H1 (cell line): ENCODE results near the gene TP53BP2. TPM values are rescaled to one million over a fixed set of nuclear protein-coding genes. Genes with fewer than 3 reads are reported as not detected.
"Not testable (repeated sequence)": the region's sequence is repeated elsewhere in the genome, so short reads cannot be mapped to it uniquely, and the experiment has no call there.

ENCODE experiments used
- CTCF ChIA-PET: fragments of 300-600 bp; sonication (Branson Sonifier 250); formaldehyde crosslinking; loops from one replicate; lab custom pipeline; 2021; ENCODE audit not compliant: partially characterized antibody; lab: Charles Lee
- POLR2A ChIA-PET: fragments of 300-600 bp; sonication (Branson Sonifier 250); formaldehyde crosslinking; loops from one replicate; lab custom pipeline; 2021; ENCODE audit warnings: inconsistent platforms; ENCODE audit not compliant: partially characterized antibody; lab: Charles Lee
- DNase-seq, 2 experiments: peaks; one replicate each; pipeline versions ENCODE4 v3.0.0 to v3.0.0-alpha.2; 2010 to 2022; ENCODE audit warnings: low spot score in 2 of 2, low read depth in 1 of 2, mixed read lengths in 1 of 2
- FAIRE-seq: peaks from 2 replicates; lab custom pipeline; 2011; peaks lifted over from hg19 to GRCh38; lab: Jason Lieb, UNC
- H2AFZ ChIP-seq: 2 replicates; pipeline ENCODE4 v1.8.1; 2012; ENCODE audit warnings: low read length, inconsistent platforms
- H2AK5ac ChIP-seq: 2 replicates; pipeline ENCODE4 v1.6.1; 2013; ENCODE audit warnings: low read depth, low read length
- H2BK120ac ChIP-seq: replicated peaks from 2 replicates; pipeline ENCODE3; 2013; ENCODE audit warnings: low read depth, low read length, inconsistent platforms
- H2BK12ac ChIP-seq: 2 replicates; pipeline ENCODE4 v1.6.1; 2013; ENCODE audit warnings: low read depth, low read length
- H2BK15ac ChIP-seq: 2 replicates; pipeline ENCODE4 v1.6.1; 2013; ENCODE audit warnings: low read length
- H2BK20ac ChIP-seq: 2 replicates; pipeline ENCODE4 v1.6.1; 2013; ENCODE audit warnings: low read length
- H2BK5ac ChIP-seq: 2 replicates; pipeline ENCODE4 v1.6.1; 2013; ENCODE audit warnings: low read depth, low read length
- H3K14ac ChIP-seq: 2 replicates; pipeline ENCODE4 v1.6.1; 2013; ENCODE audit warnings: inconsistent platforms; ENCODE audit not compliant: insufficient read length
- H3K18ac ChIP-seq: 2 replicates; pipeline ENCODE4 v1.6.1; 2013; ENCODE audit warnings: low read length; ENCODE audit errors: extremely low read depth
- H3K23ac ChIP-seq: 2 replicates; pipeline ENCODE4 v1.6.1; 2013; ENCODE audit warnings: inconsistent platforms; ENCODE audit not compliant: insufficient read length
- H3K23me2 ChIP-seq: 2 replicates; pipeline ENCODE4 v1.6.1; 2013; ENCODE audit warnings: low read depth, low read length
- H3K27ac ChIP-seq: 2 replicates; pipeline ENCODE4 v1.6.1; 2011; ENCODE audit warnings: low read depth, low read length, inconsistent platforms
- H3K27me3 ChIP-seq, 4 experiments: replicated peaks in 1 of 4; 1 replicate in 1 of 4; 2 replicates in 3 of 4; pipeline versions ENCODE4 v1.6.1 to v1.8.1; 2011 to 2013; ENCODE audit warnings: low read length in 3 of 4, mild to moderate bottlenecking in 3 of 4, inconsistent platforms in 2 of 4, mixed read lengths in 2 of 4, moderate library complexity in 1 of 4; ENCODE audit not compliant: control insufficient read depth in 3 of 4, insufficient read depth in 3 of 4; ENCODE audit errors: extremely low read depth in 1 of 4
- H3K36me3 ChIP-seq, 4 experiments: 2 replicates each; pipeline versions ENCODE4 v1.6.1 to v1.8.1; 2011 to 2013; ENCODE audit warnings: mild to moderate bottlenecking in 4 of 4, low read length in 3 of 4, moderate library complexity in 2 of 4, control low read depth in 1 of 4, inconsistent platforms in 1 of 4; ENCODE audit not compliant: insufficient read depth in 4 of 4, control insufficient read depth in 2 of 4
- H3K4ac ChIP-seq: replicated peaks from 2 replicates; pipeline ENCODE3; 2013; ENCODE audit warnings: low read length, low read depth, mixed read lengths, inconsistent platforms; ENCODE audit not compliant: insufficient read length
- H3K4me1 ChIP-seq, 4 experiments: replicated peaks in 1 of 4; 1 replicate in 1 of 4; 2 replicates in 3 of 4; pipeline versions ENCODE4 v1.6.1 to v1.8.1; 2011 to 2013; ENCODE audit warnings: low read length in 3 of 4, inconsistent platforms in 2 of 4, mixed read lengths in 1 of 4; ENCODE audit not compliant: insufficient read depth in 4 of 4, control insufficient read depth in 3 of 4
- H3K4me2 ChIP-seq, 2 experiments: 2 replicates each; pipeline versions ENCODE4 v1.6.1 to v1.8.1; 2011 to 2013; ENCODE audit warnings: low read depth in 2 of 2, low read length in 2 of 2, control low read depth in 1 of 2, inconsistent platforms in 1 of 2, mild to moderate bottlenecking in 1 of 2; ENCODE audit not compliant: insufficient read depth in 1 of 2
- H3K4me3 ChIP-seq, 4 experiments: fragments of 200-600, 300-600 bp in 1 of 4; sonication (generic), shearing (Covaris generic), sonication (Bioruptor Twin) in 1 of 4; 2 replicates each; pipeline versions ENCODE4 v1.5.1 to v1.8.1; 2011 to 2016; ENCODE audit warnings: low read length in 4 of 4, low read depth in 3 of 4, control low read depth in 2 of 4, inconsistent platforms in 2 of 4, mild to moderate bottlenecking in 2 of 4, mixed read lengths in 1 of 4, moderate library complexity in 1 of 4; ENCODE audit not compliant: insufficient read depth in 2 of 4; ENCODE audit errors: extremely low read depth in 1 of 4
- H3K56ac ChIP-seq: replicated peaks from 2 replicates; pipeline ENCODE3; 2013; ENCODE audit warnings: low read depth, mild to moderate bottlenecking, mixed read lengths, low read length, inconsistent platforms; ENCODE audit not compliant: insufficient read length
- H3K79me1 ChIP-seq: 2 replicates; pipeline ENCODE4 v1.6.1; 2013; ENCODE audit warnings: low read depth, low read length, control low read depth
- H3K79me2 ChIP-seq, 2 experiments: 2 replicates each; pipeline versions ENCODE4 v1.6.1 to v1.8.1; 2012 to 2013; ENCODE audit warnings: low read length in 2 of 2, mild to moderate bottlenecking in 2 of 2, inconsistent platforms in 1 of 2; ENCODE audit not compliant: insufficient read depth in 2 of 2, control insufficient read depth in 1 of 2
- H3K9ac ChIP-seq, 4 experiments: replicated peaks in 1 of 4; 1 replicate in 1 of 4; 2 replicates in 3 of 4; pipeline versions ENCODE4 v1.6.1 to v1.8.1; 2011 to 2013; ENCODE audit warnings: low read depth in 3 of 4, low read length in 3 of 4, control low read depth in 2 of 4, mild to moderate bottlenecking in 2 of 4, moderate library complexity in 2 of 4, inconsistent platforms in 1 of 4; ENCODE audit errors: extremely low read depth in 1 of 4
- H3K9me3 ChIP-seq, 2 experiments: 2 replicates each; pipeline versions ENCODE4 v1.6.1 to v1.8.1; 2012 to 2013; ENCODE audit warnings: mild to moderate bottlenecking in 2 of 2, moderate library complexity in 2 of 2, control low read depth in 1 of 2, inconsistent platforms in 1 of 2, low read depth in 1 of 2, low read length in 1 of 2, mixed read lengths in 1 of 2; ENCODE audit not compliant: insufficient read depth in 2 of 2
- H4K20me1 ChIP-seq, 2 experiments: replicated peaks in 1 of 2; 2 replicates each; pipeline versions ENCODE3 to v1.8.1; 2011 to 2013; ENCODE audit warnings: inconsistent platforms in 2 of 2, low read length in 2 of 2, mild to moderate bottlenecking in 1 of 2; ENCODE audit not compliant: insufficient read depth in 2 of 2, control insufficient read depth in 1 of 2
- H4K5ac ChIP-seq: 2 replicates; pipeline ENCODE4 v1.6.1; 2013; ENCODE audit warnings: low read length, low read depth, mixed read lengths, inconsistent platforms; ENCODE audit not compliant: insufficient read length
- H4K8ac ChIP-seq: 2 replicates; pipeline ENCODE4 v1.8.0; 2013; ENCODE audit warnings: mild to moderate bottlenecking, moderate library complexity, low read length, inconsistent platforms; ENCODE audit not compliant: insufficient read depth; ENCODE audit errors: extremely low read depth
- H4K91ac ChIP-seq: replicated peaks from 2 replicates; pipeline ENCODE3; 2013; ENCODE audit warnings: low read length, mixed read lengths, inconsistent platforms; ENCODE audit not compliant: insufficient read length
- WGBS, 2 experiments: shearing (Covaris generic) in 1 of 2; methylation state at CpG; one replicate each; pipeline versions ENCODE4 v1.1.6 to v1.1.7; 2013 to 2015; ENCODE audit warnings: low lambda C conversion rate in 2 of 2, mixed read lengths in 2 of 2, inconsistent platforms in 1 of 2, low coverage in 1 of 2, missing lambda C conversion rate in 1 of 2; ENCODE audit not compliant: insufficient replicate concordance in 2 of 2, insufficient coverage in 1 of 2, insufficient read length in 1 of 2; ENCODE audit errors: extremely low coverage in 1 of 2, missing lambda C conversion rate in 1 of 2; 5-methylcytosine and 5-hydroxymethylcytosine counted together
- polyA plus RNA-seq, 7 experiments: library from polyadenylated mRNA; depleted of rRNA in 3 of 7; stranded (reverse) in 5 of 7; unstranded in 2 of 7; fragments of >200 nt in 5 of 7; fragments of 200-250 nt in 2 of 7; gene quantifications; 1 replicate in 5 of 7; 2 replicates in 1 of 7; 4 replicates in 1 of 7; pipeline versions ENCODE4 v1.2.1 to v1.2.3, GENCODE V29; 2011 to 2013; ENCODE audit warnings: missing spikeins in 2 of 7, mixed read lengths in 2 of 7
- total RNA-seq: library from RNA; stranded (reverse); fragmentation: NEBNext Ultra II Directional; extraction: Animal tissue kit (Norgen Biotek cat#: 25700); gene quantifications from 2 replicates; pipeline ENCODE4 v1.2.1, GENCODE V29; 2021

TP53BP2 gene
- total and polyA plus RNA-seq, 2 of the 8 experiments (the other 6 are each of a cell fraction or from before 2014, with no cell fraction given), result 18.0 to 38.7 TPM

- not testable (repeated sequence) for H3K79me1 ChIP-seq, H3K4me3 ChIP-seq, H4K5ac ChIP-seq, FAIRE-seq, H2BK12ac ChIP-seq, H3K9ac ChIP-seq, H2BK120ac ChIP-seq, H3K36me3 ChIP-seq, H3K23me2 ChIP-seq, H3K79me2 ChIP-seq, H4K91ac ChIP-seq, H3K56ac ChIP-seq, H2BK20ac ChIP-seq, H3K14ac ChIP-seq, H3K27me3 ChIP-seq, DNase-seq, H3K9me3 ChIP-seq, H3K4me1 ChIP-seq, H3K4ac ChIP-seq, H3K27ac ChIP-seq, H2BK15ac ChIP-seq, H2AK5ac ChIP-seq, H3K23ac ChIP-seq, H4K20me1 ChIP-seq, H3K4me2 ChIP-seq, H2BK5ac ChIP-seq, H4K8ac ChIP-seq, H2AFZ ChIP-seq
- ChIA-PET POLR2A (interaction anchor here (1.0 to 1.6 kb wide), 3 partner anchors 13 to 106 kb away, joined by 3 to 4 read pairs (median 3); partner anchors contain the start of gene CAPN2), CTCF (interaction anchor here (0.6 to 5.2 kb wide), 7 partner anchors 9 to 41 kb away, joined by 3 to 55 read pairs (median 4); partner anchors contain the start of gene CAPN2)
- H3K18ac ChIP-seq, result peak overlapping the region; percentile 56; the same call in 1 of the 2 replicates
- 85% methylated on average over 10 of the region's 10 CpGs; no CpG with 5 or more reads in 1 of the 2 experiments for WGBS, 2 experiments
These were observed 105.6 kb downstream of the TP53BP2 start for GRCh38 chr1:223740038-223740736.
